ENCODE data around the gene SKI. TPM values are rescaled to one million over a fixed set of nuclear protein-coding genes. Genes with fewer than 3 reads are reported as not detected.

The SKI gene
- total and polyA plus RNA-seq, 10 of the 15 experiments (the other 5 are each of a cell fraction or from before 2014, with no cell fraction given): 0.03 to 14.9 (median 0.96) TPM

DNA sequence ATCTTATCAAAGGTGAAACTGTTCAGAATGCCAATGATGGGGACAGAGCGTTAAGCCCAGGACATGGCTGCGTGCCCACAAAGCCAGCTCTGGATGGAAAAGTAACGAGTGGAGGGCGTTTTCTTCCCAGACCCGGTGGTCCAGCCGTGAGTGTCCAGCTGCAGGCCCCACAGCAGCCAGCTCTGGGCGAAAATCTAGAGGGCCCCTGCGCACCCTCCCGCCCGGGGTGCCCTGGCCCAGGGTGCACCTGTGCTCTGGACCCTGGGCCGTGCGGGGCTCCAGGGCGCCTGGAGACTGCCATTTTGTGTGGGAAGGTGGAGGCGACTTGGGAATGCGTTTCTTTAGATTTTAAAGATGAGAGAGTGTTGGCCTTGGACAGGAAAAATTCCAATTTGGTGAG is 58.8 kb downstream of the SKI start:
- ATAC-seq: no peak

More for the DNA sequence above, 58.8 kb downstream of the SKI start:
- FAIRE-seq: no peak
- no peaks in the 10 kb centered on the region; the same call in 1 of the 2 replicates for H4K20me1 ChIP-seq (ENCODE audit: control insufficient read depth, insufficient read depth)
- no peak overlapping the region for H3K9ac ChIP-seq (ENCODE audit: control insufficient read depth, insufficient read depth, low read length)
- 90% methylated on average over 15 of the region's 15 CpGs for WGBS (ENCODE audit: insufficient coverage, insufficient replicate concordance, low lambda C conversion rate, missing lambda C conversion rate)
- peaks cover 0 to 2% of the 10 kb centered on the region in 2 experiments; a peak in 2 of 4 replicates for H3K36me3 ChIP-seq (ENCODE audit: control insufficient read depth in 2 of 2, insufficient read depth in 2 of 2, low read length in 1 of 2)
- no TSS peak for BruUV-seq (replicated peaks)
- no peak overlapping the region for H3K27ac ChIP-seq (ENCODE audit: control insufficient read depth, insufficient read depth)
- H3K4me3 ChIP-seq: no peak overlapping the region
- in situ Hi-C loops (cut with MboI): no loop called here
- ChIA-PET POLR2A (interaction anchor here (0.7 kb wide), 1 partner anchor 377 kb away, joined by 5 read pairs; no protein-coding TSS in a partner anchor), CTCF (no interaction called here), SMC1A (ENCODE audit: uncharacterized antibody, unreplicated experiment) (no interaction called here), RAD21 (ENCODE audit: unreplicated experiment) (no interaction called here)
- TF ChIP-seq JUND (IDR thresholded peaks at IDR 0.05; ENCODE audit: low read depth, low read length) (no peak), NR2C2 (IDR thresholded peaks at IDR 0.05; ENCODE audit: borderline replicate concordance, control insufficient read depth, insufficient read length, low read depth) (no peak), KLF5 (IDR thresholded peaks at IDR 0.05; ENCODE audit: partially characterized antibody) (no peak), NFIC (IDR thresholded peaks at IDR 0.05; ENCODE audit: low read depth, low read length) (no peak), GABPA (IDR thresholded peaks at IDR 0.05; ENCODE audit: low read depth) (no peak), NRF1 (conservative IDR thresholded peaks at IDR 0.05; ENCODE audit: low read depth, low read length) (no peak), DPF2 (IDR thresholded peaks at IDR 0.05) (no peak), IKZF2 (IDR thresholded peaks at IDR 0.05) (no peak), MYB (IDR thresholded peaks at IDR 0.05; ENCODE audit: borderline replicate concordance, low read depth, low read length) (no peak), ZBED1 (IDR thresholded peaks at IDR 0.05; ENCODE audit: borderline replicate concordance) (no peak), RFX5 (IDR thresholded peaks at IDR 0.05; ENCODE audit: low read depth, low read length) (no peak), KDM1A (IDR thresholded peaks at IDR 0.05; ENCODE audit: borderline replicate concordance) (no peak), IKZF1 (conservative IDR thresholded peaks at IDR 0.05) (no peak), PML (IDR thresholded peaks at IDR 0.05; ENCODE audit: low read length) (no peak), PAX8 (IDR thresholded peaks at IDR 0.05) (no peak), ESRRA (IDR thresholded peaks at IDR 0.05; ENCODE audit: low read length) (no peak)
- TF ChIP-seq, protein P1, sequence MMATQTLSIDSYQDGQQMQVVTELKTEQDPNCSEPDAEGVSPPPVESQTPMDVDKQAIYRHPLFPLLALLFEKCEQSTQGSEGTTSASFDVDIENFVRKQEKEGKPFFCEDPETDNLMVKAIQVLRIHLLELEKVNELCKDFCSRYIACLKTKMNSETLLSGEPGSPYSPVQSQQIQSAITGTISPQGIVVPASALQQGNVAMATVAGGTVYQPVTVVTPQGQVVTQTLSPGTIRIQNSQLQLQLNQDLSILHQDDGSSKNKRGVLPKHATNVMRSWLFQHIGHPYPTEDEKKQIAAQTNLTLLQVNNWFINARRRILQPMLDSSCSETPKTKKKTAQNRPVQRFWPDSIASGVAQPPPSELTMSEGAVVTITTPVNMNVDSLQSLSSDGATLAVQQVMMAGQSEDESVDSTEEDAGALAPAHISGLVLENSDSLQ (IDR thresholded peaks at IDR 0.05): no peak
- no peak overlapping the region for H3K4me2 ChIP-seq (ENCODE audit: control insufficient read depth, insufficient read depth)
- H3K27me3 ChIP-seq (replicated peaks in 1 of 2; ENCODE audit: control insufficient read depth in 2 of 2, insufficient read depth in 2 of 2, low read length in 1 of 2): no peaks in the 10 kb centered on the region
- H2AFZ ChIP-seq (ENCODE audit: control insufficient read depth, low read depth, low read length): no peak overlapping the region
- DNase-seq (ENCODE audit: low read depth, low spot score): no peak
- peaks cover 22% of the 10 kb centered on the region for H3K4me1 ChIP-seq (ENCODE audit: control insufficient read depth, insufficient read depth, low read length)
- no peaks in the 10 kb centered on the region for H3K79me2 ChIP-seq (ENCODE audit: control insufficient read depth, insufficient read depth, low read length)
- intact Hi-C loops (cut with micrococcal nuclease; ENCODE audit: unreplicated experiment): no loop called here
- H3K9me3 ChIP-seq (replicated peaks; ENCODE audit: control insufficient read depth, insufficient read depth, low read length): no peaks in the 10 kb centered on the region
